Left hindlimb (tissue), 1 donor: ENCODE results near the gene CFHR3.
"Not testable (repeated sequence)": the region's sequence is repeated elsewhere in the genome, so short reads cannot be mapped to it uniquely, and the experiment has no call there.

Experiments
- DNase-seq: peaks from one replicate; pipeline ENCODE4 v3.0.0-alpha.2; 2018

The CFHR3 gene

DNA sequence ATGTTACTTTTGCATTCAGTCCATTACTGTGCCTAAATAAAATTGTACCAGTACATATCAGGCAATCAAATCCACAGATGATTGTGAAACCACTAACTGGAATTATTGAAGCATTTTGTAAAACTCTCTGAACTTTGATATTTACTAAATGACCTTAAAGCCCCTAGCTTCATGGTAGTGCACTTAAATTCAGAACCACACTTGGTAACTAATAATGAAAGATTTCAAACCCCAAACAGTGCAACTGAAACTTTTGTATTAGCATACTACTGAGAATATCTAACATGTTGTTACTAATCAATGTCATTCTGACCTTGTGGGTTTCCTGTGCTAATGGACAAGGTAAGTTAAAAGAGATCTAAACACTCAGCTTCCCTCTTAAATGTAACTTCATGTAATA is at the start of gene CFHR3:
CFHR3 (plus strand) TSS at position 238 of the 400 bp plus-strand sequence; CDS start at position 285, 47 bp downstream.
- no peak for DNase-seq

DNA sequence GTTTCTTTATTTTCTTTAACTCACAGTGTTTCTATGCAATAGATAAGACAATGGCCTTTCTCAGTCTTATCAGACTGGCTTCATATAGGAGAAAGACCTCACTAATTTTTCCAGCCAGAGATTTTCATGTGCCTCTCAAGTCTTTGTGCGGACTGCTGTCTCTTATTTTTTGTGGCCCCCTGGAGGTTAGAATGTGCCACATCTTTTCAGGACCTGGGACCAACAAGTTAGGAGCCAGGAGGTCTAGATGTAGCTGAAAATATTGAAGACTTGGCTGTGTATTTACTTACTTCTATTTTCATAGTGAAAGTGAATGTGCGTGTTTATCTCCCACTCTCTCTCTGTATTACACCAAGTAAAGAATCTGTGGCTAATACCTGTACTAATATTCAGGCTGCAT is 42.1 kb upstream of the CFHR3 start:
- DNase-seq = no peak

DNA sequence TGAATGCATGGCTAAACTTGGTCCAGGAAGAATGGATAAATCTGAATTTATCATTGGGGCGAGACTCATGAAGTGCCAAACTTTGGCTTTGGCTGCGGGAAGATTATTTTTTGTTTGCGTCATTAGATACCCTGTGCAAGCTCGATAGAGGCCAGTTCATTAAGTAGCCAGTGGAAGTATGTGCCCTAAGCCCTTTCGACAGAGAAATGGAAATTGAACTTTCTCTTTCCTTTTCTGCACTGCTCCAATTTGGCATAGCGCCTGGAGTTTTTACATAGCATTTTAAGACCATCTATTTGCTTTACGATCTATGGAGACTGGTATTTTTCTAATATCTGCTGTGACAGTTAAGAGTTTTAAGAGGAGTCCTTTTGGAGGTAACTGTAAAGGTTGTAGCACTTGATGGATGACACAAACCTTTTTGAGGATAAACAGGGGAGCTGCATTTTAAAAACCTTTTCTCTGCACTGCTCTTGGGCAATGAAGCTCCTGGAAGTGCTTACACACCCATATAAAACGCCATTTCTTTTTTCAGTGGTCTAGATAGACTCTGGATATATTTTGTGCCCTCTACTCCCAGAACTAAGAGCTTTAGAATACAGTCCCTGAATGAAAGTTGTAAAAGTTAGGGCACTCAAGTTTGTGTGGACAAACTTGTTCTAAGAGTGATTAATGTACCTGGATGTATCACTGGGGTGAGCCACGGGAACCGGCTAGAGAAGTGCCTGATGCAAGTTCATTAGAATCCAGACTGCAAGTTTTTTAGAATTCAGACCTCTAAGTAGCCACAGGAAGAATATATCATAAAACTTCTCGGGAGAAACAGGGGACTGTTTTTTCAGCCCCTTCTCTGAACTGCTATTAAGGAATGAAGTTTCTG is 41.3 kb upstream of the CFHR3 start:
- DNase-seq = no peak

DNA sequence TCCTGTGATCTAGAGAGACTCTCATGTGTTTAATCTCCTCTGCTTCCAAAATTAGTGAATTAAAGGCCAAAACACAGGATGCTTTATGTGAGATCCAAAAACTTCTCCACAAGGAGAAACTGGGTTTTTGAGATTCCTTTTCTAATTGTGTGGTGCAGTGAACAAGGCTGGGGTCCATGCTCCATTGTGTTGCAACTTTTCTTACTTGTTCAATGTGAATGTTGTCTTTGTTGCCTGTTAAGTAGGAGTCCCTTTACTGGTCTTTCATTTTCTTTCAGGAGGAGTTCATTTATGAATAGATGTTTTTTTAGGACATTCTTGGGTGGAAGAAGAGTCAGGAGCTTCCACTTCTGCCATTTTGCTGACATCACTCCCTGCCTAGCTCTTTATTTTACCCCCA is 40.6 kb upstream of the CFHR3 start:
- no peak for DNase-seq

DNA sequence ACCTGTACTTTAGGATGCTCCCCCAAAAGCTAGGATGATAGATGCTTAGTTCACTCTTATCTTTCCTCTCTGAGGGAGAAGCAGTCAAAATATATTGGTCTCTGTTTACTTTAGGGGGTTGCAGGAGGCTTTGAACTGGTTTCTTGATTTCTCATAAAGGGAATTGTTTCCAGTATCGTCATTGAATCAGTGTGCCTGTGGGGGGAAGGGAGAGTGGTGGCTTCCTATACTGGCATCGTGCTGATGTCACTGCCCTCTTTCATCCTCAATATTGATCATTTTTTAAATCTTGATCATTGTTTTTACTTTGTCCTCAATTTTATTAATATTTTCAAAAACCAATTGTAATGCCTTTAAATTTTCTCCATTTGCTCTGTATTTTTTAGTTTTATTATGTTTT is 40.2 kb upstream of the CFHR3 start:
- DNase-seq = no peak

DNA sequence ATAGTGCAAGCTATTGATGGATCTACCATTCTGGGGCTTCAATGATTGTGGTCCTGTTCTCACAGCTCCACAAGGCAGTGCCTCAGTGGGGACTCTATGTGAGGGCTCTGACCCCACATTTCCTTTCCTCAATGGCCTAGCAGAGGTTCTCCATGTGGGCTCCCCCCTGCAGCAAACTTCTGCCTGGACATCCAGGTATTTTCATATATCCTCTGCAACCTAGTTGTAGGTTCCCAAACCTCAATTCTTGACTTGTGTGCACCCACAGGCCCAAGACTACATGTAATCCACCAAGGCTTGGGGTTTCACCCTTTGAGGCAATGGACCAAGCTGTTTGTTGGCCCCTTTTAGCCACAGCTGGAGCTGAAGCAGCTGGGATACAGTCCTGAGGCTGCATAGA is 35.9 kb upstream of the CFHR3 start:
- no peak for DNase-seq

DNA sequence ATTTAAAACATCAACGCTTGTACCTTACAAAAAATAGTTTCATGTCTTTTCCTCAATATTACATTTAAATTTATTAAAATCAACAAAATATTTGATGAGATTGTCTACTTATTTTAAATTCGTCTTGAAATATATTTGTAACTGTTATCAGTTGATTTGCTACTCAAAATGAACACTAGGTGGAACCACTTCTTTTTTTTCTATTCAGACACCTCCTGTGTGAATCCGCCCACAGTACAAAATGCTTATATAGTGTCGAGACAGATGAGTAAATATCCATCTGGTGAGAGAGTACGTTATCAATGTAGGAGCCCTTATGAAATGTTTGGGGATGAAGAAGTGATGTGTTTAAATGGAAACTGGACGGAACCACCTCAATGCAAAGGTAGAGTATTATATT is 31.4 kb upstream of the CFHR3 start:
- DNase-seq = not testable (repeated sequence)

DNA sequence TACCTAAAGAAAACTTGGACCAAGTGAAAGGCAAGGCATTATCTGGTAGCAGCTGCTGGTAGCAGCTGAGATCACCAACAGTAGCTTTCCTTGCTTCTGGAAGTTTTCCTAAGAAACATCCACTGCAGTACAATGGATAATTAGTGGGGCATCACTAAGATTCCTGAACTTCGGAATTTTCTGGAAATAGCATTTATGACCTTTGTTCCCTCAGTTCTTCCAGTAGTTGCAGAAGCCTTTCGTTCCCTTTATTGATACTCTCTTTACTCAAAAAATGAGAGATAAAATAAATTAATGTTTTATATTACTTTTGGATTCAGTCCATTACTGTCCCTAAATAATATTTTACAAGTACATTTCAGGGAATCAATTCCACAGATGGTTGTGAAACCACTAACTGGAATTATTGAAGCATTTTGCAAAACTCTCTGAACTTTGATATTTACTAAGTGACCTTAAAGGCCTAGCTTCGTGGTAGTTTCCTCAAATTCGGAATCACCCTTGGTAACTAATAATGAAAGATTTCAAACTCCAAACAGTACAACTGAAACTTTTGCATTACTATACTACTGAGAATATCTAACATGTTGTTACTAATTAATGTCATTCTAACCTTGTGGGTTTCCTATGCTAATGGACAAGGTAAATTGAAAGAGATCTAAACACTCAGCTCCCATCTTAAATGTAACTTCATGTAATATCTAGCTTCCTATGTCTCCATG is 9.5 kb upstream of the CFHR3 start:
- not testable (repeated sequence) for DNase-seq

DNA sequence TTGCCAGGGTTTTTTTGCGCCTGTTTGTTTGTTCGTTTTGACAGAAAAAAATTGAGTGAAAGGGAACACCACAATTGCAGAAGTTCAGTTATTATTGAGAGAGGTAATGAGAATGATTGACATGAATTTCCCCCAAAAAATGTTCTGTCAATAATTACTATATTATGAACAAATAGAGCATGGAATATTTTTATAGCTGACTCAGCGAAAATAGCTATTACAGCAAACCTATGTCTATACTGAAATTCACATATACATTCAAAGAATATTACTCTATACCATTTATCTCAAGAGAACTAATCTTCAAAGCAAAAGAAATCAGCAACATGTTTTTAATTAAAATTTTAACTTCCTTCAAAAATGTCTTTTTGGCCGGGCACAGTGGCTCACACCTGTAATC is 4.8 kb upstream of the CFHR3 start:
- not testable (repeated sequence) for DNase-seq

DNA sequence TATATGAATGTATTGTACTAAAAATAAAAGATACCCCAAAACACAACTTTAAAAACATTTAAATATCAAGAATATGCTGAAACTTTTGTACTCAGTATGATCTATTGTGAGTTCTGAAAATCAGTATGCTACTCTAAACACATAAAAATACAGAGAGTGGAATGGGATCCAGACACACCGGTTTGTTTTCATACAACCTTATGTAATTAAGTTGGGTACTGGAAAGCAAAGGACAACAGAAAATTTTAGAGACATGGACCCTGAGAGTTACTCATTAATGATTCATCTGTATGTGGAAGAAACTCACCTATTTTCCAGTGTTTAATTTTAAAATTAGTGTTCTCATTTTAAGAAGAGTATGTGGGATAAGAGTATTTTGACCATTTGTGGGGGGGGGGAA is 927 bp upstream of the CFHR3 start:
- no peak for DNase-seq

DNA sequence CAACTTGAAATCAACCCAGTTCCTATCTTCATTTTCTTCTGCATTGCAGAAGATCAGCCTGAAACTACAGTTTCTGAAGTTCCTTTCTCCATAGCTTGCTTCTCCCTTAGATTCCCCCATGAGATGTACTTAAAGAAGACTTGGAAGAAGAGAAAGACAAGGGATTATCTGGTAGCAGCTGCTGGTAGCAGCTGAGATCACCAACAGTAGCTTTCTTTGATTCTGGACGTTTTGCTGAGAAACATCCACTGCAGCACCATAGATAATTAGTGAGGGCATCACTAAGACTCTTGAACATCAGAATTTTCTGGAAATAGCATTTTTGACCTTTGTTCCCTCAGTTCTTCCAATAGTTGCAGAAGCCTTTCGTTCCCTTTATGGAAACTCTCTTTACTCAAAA is 465 bp upstream of the CFHR3 start:
- no peak for DNase-seq

DNA sequence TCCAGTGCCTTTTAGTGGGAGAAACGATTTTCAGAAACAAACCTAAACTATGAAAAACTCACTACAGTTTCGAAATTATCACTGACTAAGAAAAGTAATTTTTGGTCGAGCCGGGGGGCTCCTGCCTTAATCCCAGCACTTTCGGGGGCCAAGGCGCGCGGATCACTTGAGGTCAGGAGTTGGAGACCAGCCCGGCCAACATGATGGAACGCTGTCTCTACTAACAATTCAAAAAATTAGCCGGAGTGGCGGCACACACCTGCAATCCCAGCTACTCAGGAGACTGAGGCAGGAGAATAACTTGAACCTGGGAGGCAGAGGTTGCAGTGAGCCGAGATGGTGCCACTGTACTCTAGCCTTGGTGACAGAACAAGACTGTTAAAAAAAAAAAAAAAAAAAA is 3.0 kb downstream of the CFHR3 start:
- no peak for DNase-seq

DNA sequence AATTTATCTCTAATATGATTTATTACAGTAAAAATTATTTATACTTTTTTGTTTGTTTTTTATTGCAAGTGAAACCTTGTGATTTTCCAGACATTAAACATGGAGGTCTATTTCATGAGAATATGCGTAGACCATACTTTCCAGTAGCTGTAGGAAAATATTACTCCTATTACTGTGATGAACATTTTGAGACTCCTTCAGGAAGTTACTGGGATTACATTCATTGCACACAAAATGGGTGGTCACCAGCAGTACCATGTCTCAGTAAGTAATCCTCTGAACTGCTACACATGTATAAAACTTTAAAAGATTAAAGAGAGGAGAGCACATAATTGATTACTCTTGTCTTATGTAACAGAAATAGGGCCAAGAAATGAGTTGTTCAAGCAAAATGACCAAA is 4.5 kb downstream of the CFHR3 start:
- DNase-seq = no peak

DNA sequence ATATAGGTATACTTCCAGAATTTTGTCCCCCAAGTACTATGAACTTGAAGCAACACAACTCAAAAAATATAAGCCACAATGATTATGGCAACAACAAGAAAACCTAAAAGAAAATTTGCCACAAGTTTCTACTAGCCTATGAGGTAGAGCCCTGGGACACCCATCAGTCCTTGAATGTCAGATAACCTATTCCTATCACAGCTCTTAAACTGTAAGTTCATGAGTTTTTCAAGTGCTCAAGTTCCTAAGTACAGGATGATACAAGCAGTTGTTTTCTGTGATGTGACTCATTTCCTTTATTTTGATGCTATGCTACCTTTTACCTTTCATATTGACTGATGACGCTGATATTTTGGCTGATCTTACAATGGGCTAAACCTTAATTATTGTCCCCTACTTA is 16.6 kb downstream of the CFHR3 start:
- not testable (repeated sequence) for DNase-seq

DNA sequence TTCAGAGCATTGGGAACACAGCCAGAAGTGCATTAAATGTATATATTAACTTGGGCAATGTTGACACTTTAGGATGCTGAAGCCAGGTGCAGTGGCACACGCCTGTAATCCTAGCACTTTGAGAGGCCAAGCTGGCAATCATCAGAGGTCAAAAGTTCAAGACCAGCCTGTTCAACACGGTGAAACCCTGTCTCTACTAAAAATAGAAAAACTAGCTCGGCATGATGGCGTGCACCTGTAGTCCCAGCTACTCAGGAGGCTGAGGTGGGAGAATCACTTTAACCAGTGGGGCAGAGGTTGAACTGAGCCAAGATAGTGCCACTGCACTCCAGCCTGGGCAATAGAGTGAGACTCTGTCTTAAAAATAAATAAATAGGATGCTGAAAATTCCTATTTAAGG is 19.5 kb downstream of the CFHR3 start:
- DNase-seq = not testable (repeated sequence)

DNA sequence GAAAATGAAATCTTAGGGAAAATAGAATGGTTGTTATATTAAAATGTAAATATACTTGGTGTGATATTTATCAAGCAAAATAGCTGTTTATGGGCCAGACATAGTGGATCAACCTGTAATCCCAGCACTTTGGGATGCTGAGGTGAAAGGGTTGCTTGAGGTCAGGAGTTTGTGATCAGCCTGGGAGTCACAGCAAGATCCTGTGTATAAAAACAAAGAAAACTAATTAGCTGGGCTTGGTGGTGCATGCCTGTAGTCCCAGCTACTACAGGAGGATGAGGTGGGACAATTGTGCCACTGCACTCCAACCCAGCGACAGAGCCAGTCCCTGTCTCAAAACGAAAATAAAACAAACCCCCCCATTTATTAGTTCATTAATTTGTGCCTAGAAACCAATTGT is 23.3 kb downstream of the CFHR3 start:
- no peak for DNase-seq

DNA sequence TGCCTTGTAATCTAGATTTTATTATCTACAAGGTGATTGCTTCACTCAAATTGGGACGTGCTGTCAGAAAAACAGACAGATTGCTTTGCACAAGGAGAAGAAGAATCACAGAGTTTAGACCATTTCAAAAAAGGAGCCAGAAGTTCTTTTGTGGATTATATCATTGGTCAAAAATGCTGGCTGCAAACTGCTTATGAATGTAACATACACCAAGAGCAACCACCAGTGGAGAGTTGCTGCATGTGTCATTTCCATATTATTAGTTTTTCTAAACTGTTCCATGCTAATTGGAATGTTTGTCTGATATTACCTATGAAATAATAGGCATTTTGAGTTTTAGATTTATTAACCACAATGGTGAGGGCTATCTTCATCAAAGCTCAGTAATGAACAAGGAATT is 27.3 kb downstream of the CFHR3 start:
- DNase-seq = not testable (repeated sequence)

DNA sequence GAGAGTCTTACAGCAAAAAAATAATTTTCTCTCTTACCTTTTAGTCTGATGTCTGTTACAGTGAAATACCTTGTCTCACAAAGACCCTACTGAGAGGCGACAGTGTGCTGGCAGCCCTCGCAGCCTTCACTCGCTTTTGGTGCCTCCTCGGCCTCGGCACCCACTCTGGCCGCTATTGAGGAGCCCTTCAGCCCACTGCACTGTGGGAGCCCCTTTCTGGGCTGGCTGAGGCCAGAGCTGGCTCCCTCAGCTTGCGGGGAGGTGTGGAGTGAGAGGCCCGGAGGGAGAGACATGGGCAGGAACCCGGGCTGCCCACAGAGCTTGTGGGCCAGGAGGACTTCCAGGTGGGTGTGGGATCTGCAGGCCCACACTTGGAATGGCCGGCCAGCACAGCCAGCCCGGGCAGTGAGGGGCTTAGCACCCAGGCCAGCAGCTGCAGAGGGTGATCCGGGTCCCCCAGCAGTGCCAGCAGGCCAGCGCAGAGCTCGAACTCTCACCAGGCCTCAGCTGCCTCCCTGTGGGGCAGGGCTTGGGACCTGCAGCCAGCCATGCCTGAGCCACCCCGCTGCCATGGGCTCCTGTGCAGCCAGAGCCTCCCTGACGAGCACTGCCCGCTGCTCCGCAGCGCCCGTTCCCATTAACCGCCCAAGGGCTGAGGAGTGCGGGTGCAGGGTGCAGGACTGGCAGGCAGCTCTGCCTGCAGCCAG is 34.0 kb downstream of the CFHR3 start:
- no peak for DNase-seq

DNA sequence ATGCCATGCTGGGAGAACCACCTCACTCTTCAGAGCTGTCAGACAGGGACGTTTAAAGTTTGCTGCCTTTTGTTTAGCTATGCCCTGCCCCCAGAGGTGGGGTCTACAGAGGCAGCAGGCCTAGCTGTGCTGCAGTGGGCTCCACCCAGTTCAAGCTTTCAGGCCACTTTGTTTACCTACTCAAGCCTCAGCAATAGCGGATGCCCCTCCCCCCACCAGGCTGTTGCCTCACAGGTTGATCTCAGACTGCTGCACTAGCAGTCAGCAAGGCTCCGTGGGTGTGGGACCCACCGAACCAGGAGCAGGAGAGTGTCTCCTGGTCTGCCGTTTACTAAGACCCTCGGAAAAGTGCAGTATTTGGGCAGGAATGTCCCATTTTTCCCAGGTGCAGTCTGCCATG is 42.8 kb downstream of the CFHR3 start:
- not testable (repeated sequence) for DNase-seq

DNA sequence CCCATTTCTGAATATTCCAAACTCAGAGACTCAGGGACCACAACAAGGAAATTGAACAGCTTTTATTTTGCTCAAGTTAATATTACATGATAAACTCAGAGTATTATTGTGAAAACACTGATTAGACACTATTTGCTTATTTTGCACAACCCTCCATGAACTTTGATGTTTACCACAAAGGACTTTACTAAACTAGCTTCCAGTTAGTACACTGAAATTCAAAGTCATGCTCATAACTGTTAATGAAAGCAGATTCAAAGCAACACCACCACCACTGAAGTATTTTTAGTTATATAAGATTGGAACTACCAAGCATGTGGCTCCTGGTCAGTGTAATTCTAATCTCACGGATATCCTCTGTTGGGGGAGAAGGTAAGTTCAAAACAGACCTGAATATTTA is 44.9 kb downstream of the CFHR3 start, which contains the start of gene CFHR1:
CFHR1 (plus strand) TSS at position 201 of the 400 bp plus-strand sequence; CDS start at position 315, 114 bp downstream.
- not testable (repeated sequence) for DNase-seq

DNA sequence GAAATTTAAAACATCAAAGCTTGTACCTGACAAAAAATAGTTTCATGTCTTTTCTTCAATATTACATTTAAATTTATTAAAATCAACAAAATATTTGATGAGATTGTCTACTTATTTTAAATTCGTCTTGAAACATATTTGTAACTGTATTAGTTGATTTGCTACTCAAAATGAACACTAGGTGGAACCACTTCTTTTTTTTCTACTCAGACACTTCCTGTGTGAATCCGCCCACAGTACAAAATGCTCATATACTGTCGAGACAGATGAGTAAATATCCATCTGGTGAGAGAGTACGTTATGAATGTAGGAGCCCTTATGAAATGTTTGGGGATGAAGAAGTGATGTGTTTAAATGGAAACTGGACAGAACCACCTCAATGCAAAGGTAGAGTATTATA is 53.2 kb downstream of the CFHR3 start:
- not testable (repeated sequence) for DNase-seq
